HG02610 (cell line): Measurements from ENCODE around the gene SH3PXD2A.
"Not testable (repeated sequence)": the region's sequence is repeated elsewhere in the genome, so short reads cannot be mapped to it uniquely, and the experiment has no call there.

Experiments
- ATAC-seq: cut with Tn5 transposase; IDR thresholded peaks from one replicate; pipeline ENCODE4 v1.9.1; 2021; ENCODE audit warnings: mild to moderate bottlenecking, moderate library complexity; ENCODE audit not compliant: unreplicated experiment

Gene SH3PXD2A

GRCh38 chr10:103813312-103813711, 42.1 kb downstream of the SH3PXD2A start:
- ATAC-seq: not testable (repeated sequence)

GRCh38 chr10:103812432-103812831, 42.9 kb downstream of the SH3PXD2A start:
- ATAC-seq: no peak

- ATAC-seq: no peak
Measured at GRCh38 chr10:103812004-103812403, 43.4 kb downstream of the SH3PXD2A start.

GRCh38 chr10:103811463-103811862, 43.9 kb downstream of the SH3PXD2A start:
- no peak for ATAC-seq

- ATAC-seq: no peak
Measured at GRCh38 chr10:103808780-103809179, 46.6 kb downstream of the SH3PXD2A start.

GRCh38 chr10:103807996-103808395, 47.4 kb downstream of the SH3PXD2A start:
- no peak for ATAC-seq

GRCh38 chr10:103806395-103807187, 48.8 kb downstream of the SH3PXD2A start:
- no peak for ATAC-seq

- no peak for ATAC-seq
Measured at GRCh38 chr10:103805781-103806180, 49.6 kb downstream of the SH3PXD2A start.

- ATAC-seq: no peak
Measured at GRCh38 chr10:103804871-103805270, 50.5 kb downstream of the SH3PXD2A start.

- no peak for ATAC-seq
Measured at GRCh38 chr10:103803941-103804340, 51.4 kb downstream of the SH3PXD2A start.

- no peak for ATAC-seq
Measured at GRCh38 chr10:103802637-103803353, 52.6 kb downstream of the SH3PXD2A start.

- ATAC-seq: no peak
Measured at GRCh38 chr10:103802081-103802480, 53.3 kb downstream of the SH3PXD2A start.

- peak; percentile 63 for ATAC-seq
Measured at GRCh38 chr10:103800789-103801540, 54.4 kb downstream of the SH3PXD2A start.

- ATAC-seq: no peak
Measured at GRCh38 chr10:103800089-103800488, 55.3 kb downstream of the SH3PXD2A start.

- no peak for ATAC-seq
Measured at GRCh38 chr10:103799341-103799740, 56.0 kb downstream of the SH3PXD2A start.

GRCh38 chr10:103798511-103798910, 56.9 kb downstream of the SH3PXD2A start:
- ATAC-seq: no peak

GRCh38 chr10:103797857-103798256, 57.5 kb downstream of the SH3PXD2A start:
- ATAC-seq: no peak

- no peak for ATAC-seq
Measured at GRCh38 chr10:103795634-103796270, 59.6 kb downstream of the SH3PXD2A start.

GRCh38 chr10:103794996-103795395, 60.4 kb downstream of the SH3PXD2A start:
- no peak for ATAC-seq

- no peak for ATAC-seq
Measured at GRCh38 chr10:103793920-103794883, 61.2 kb downstream of the SH3PXD2A start.
